ENCODE results near the gene DNAH5. TPM values are rescaled to one million over a fixed set of nuclear protein-coding genes. Genes with fewer than 3 reads are reported as not detected.

DNAH5 gene
- total RNA-seq, 4 donors from 2014 or later = 0.17 to 1.2 (median 0.63) TPM

- H3K4me1 ChIP-seq = no peaks in the 10 kb centered on the region
- H3K4me3 ChIP-seq = no peak overlapping the region
- H3K36me3 ChIP-seq = no peaks in the 10 kb centered on the region
- no peaks in the 10 kb centered on the region for H3K9me3 ChIP-seq
- DNase-seq (ENCODE audit: extremely low spot score) = no peak
- intact Hi-C loops (cut with DNase I) = no loop called here
- 24% methylated on average over 2 of the region's 2 CpGs for WGBS
- H3K27ac ChIP-seq (replicated peaks in 1 of 4) = no peak overlapping the region
- TF ChIP-seq POLR2A (IDR thresholded peaks at IDR 0.05; ENCODE audit: low read depth) (no peak), POLR2AphosphoS5 (IDR thresholded peaks at IDR 0.05) (no peak), CTCF (IDR thresholded peaks at IDR 0.05) (no peak), EP300 (IDR thresholded peaks at IDR 0.05) (no peak)
- no peaks in the 10 kb centered on the region for H3K27me3 ChIP-seq
These were observed 22.9 kb downstream of the DNAH5 start for GRCh38 chr5:13921578-13921977.

- no peak overlapping the region for H3K4me3 ChIP-seq
- 100% methylated on average over 1 of the region's 1 CpG for WGBS
- TF ChIP-seq EP300 (IDR thresholded peaks at IDR 0.05) (no peak), POLR2A (IDR thresholded peaks at IDR 0.05; ENCODE audit: low read depth) (no peak)
- H3K9me3 ChIP-seq = no peaks in the 10 kb centered on the region
- intact Hi-C loops (cut with DNase I) = no loop called here
- no peaks in the 10 kb centered on the region for H3K4me1 ChIP-seq
- no peaks in the 10 kb centered on the region for H3K36me3 ChIP-seq
- H3K27me3 ChIP-seq = no peaks in the 10 kb centered on the region
- no peak overlapping the region for H3K27ac ChIP-seq (replicated peaks in 1 of 4)
- DNase-seq (ENCODE audit: extremely low spot score) = no peak
These were observed 24.7 kb downstream of the DNAH5 start for GRCh38 chr5:13919786-13920185.

GRCh38 chr5:13919087-13919486 lies 25.4 kb downstream of the DNAH5 start:
- no peak overlapping the region for H3K4me3 ChIP-seq
- intact Hi-C loops (cut with DNase I) = no loop called here
- H3K4me1 ChIP-seq = no peaks in the 10 kb centered on the region
- DNase-seq (ENCODE audit: extremely low spot score) = no peak
- no peak for TF ChIP-seq CTCF (IDR thresholded peaks at IDR 0.05)
- TF ChIP-seq POLR2A (IDR thresholded peaks at IDR 0.05; ENCODE audit: low read depth) = no peak
- TF ChIP-seq POLR2AphosphoS5 (IDR thresholded peaks at IDR 0.05) = no peak
- no peak for TF ChIP-seq EP300 (IDR thresholded peaks at IDR 0.05)
- no peak overlapping the region for H3K27ac ChIP-seq (replicated peaks in 1 of 4)
- WGBS = 84% methylated on average over 15 of the region's 15 CpGs
- no peaks in the 10 kb centered on the region for H3K27me3 ChIP-seq
- H3K9me3 ChIP-seq = no peaks in the 10 kb centered on the region
- no peaks in the 10 kb centered on the region for H3K36me3 ChIP-seq

- Histone ChIP-seq H3K27ac (replicated peaks in 1 of 4) (no peak overlapping the region), H3K27me3 (no peaks in the 10 kb centered on the region), H3K4me1 (no peaks in the 10 kb centered on the region), H3K36me3 (no peaks in the 10 kb centered on the region), H3K4me3 (no peak overlapping the region), H3K9me3 (no peaks in the 10 kb centered on the region)
- TF ChIP-seq POLR2A (IDR thresholded peaks at IDR 0.05; ENCODE audit: low read depth) (no peak), POLR2AphosphoS5 (IDR thresholded peaks at IDR 0.05) (no peak), EP300 (IDR thresholded peaks at IDR 0.05) (no peak), CTCF (IDR thresholded peaks at IDR 0.05) (no peak)
- no peak for DNase-seq (ENCODE audit: extremely low spot score)
- WGBS = 91% methylated on average over 5 of the region's 5 CpGs
- intact Hi-C loops (cut with DNase I) = no loop called here
These were observed 27.4 kb downstream of the DNAH5 start for GRCh38 chr5:13917061-13917460.

- 87% methylated on average over 3 of the region's 3 CpGs for WGBS
- no peaks in the 10 kb centered on the region for H3K36me3 ChIP-seq
- H3K27ac ChIP-seq (replicated peaks in 1 of 4) = no peak overlapping the region
- intact Hi-C loops (cut with DNase I) = no loop called here
- H3K27me3 ChIP-seq = no peaks in the 10 kb centered on the region
- TF ChIP-seq EP300 (IDR thresholded peaks at IDR 0.05) (no peak), CTCF (IDR thresholded peaks at IDR 0.05) (no peak), POLR2A (IDR thresholded peaks at IDR 0.05; ENCODE audit: low read depth) (no peak), POLR2AphosphoS5 (IDR thresholded peaks at IDR 0.05) (no peak)
- H3K4me1 ChIP-seq = no peaks in the 10 kb centered on the region
- DNase-seq (ENCODE audit: extremely low spot score) = no peak
- no peaks in the 10 kb centered on the region for H3K9me3 ChIP-seq
- no peak overlapping the region for H3K4me3 ChIP-seq
These were observed 30.5 kb downstream of the DNAH5 start for GRCh38 chr5:13913962-13914361.

Data from esophagus muscularis mucosa (tissue), 4 donors.